HG03108 (cell line): ENCODE data around the gene KCNJ12.

ENCODE experiments used
- ATAC-seq: cut with Tn5 transposase; IDR thresholded peaks from one replicate; pipeline ENCODE4 v1.9.1; 2021; ENCODE audit warnings: moderate library complexity; ENCODE audit not compliant: unreplicated experiment

The KCNJ12 gene

DNA sequence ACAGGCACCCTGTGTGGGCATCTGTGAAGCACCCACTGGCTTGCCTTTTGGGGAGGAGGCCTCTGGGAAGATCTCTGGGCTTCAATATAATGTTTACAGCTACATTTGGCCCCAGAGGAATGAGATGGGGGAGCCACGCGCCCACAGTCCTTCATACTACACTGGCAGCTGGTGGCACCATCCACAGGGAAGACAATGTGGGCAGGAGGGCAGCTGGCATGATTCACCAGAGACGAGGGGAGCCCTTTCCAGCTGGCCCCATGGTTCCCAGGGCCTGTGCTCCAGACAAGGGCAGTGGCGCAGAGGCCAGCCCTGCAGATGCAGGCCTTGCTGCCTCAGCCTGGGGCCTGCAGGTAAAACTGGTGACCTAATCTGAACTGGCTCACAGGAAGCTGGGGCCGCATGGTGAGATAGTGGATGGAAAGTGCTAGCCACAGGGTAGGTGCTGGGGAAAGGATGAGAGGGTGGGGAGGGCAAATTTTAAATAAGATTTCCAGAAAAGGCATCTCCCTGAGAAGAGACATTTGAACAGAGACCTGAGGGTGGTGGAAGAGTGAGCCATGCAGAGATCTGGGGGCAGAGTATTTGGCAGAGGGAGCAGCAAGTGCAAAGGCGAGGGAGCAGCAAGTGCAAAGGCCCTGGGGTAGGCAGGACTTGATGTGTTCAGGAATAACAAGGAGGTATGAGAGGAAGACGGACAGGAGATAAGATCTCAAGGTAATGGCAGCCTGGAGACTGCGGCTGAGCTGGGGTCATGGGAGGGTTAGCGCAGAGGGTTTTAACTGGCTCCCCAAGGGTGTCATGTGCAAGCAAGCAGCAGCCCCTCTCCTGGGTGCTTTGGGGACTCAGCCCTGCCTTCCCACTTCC lies 12.1 kb upstream of the KCNJ12 start:
- no peak for ATAC-seq

DNA sequence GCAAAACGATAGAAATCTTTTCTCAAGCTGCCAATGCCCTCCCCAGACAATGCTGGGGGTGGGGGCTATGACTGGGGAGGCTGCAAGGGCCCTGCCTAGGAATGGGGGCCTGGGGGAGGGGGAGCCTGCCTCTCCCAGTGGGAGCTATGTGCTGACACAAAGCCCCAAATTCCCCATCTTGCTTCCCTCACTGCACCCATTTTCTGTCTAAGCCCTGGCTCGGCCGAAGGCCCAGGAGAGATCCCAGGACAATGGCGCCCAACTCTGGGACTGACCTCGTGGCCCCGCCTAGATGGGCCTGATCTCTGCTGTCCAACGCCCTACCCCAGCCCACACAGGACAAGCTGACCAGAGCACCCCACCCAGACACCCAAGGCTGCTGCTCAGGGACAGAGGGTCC lies 11.1 kb upstream of the KCNJ12 start:
- ATAC-seq: no peak

DNA sequence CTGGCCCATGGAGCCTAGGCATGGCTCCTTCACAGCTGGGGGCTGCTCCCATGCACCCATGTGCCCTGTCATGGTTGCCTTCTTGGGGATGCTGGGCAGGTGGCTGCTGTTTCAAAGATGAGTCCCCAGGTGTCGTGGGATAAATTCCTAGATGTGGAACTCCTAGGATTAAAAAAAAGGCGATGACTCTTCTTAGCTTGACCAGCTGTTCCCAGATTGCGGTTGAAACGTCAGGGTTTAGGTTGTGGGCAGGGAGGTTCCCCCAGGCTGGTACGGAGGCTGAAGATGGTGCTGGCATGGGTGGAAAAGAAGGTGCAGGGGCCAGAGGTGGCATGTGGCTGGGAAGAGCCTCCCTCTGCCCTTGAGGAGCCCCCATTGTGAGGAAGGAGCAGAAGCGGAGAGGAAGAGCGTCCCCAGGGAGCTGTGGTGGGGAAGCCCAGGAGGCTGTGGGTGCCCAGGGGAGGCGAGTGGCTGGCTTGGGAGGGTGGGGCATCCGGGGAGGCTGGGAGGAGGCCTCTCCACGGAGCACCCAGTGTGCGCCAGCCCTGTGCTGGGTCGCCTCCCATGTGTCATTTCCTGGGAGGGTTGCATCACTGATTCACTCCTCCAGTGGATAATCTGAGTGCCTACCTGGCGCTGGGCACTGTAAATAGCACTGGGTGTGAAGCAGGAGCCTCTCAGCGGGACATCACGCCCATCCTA lies 7.5 kb upstream of the KCNJ12 start:
- no peak for ATAC-seq

DNA sequence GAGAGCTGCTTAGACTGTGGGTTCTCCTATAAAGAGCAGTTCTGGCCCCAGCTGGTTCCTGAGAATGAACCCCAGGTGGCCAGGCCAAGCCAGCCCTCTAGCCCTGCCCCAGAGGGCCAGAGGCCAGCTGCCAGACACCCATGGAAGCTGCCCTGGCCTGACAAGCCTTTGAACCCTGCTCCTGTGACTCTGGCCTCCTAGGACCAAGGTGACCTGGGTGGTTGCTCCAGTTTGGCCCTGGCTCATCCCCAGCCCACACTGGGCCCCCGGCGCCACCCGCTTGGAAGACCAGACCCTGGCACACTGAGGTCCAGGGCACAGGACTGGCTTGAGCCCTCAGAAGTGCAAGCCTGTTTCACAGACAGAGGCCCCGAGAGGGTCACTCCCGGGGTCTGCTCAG lies 6.8 kb upstream of the KCNJ12 start:
- ATAC-seq: no peak

DNA sequence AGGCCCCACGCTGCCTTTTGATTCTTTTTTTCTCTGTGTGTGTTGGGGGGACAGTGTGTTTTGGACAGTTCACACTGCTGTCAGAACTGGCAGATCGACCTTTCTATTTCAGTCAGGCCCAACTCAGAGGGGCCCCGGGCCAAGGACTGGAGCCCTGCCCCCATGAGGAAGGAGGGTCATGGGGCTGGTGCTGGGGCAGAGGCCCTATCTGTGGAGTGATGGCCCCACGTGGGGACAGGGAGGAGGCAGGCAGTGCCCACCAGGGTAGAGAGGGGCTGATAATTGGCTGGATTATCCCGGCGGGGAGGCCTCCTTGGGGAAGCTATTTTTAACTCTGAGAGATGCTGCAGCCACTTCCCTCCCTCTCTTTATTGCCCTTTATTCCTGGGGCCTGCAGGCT lies 5.7 kb upstream of the KCNJ12 start:
- no peak for ATAC-seq

DNA sequence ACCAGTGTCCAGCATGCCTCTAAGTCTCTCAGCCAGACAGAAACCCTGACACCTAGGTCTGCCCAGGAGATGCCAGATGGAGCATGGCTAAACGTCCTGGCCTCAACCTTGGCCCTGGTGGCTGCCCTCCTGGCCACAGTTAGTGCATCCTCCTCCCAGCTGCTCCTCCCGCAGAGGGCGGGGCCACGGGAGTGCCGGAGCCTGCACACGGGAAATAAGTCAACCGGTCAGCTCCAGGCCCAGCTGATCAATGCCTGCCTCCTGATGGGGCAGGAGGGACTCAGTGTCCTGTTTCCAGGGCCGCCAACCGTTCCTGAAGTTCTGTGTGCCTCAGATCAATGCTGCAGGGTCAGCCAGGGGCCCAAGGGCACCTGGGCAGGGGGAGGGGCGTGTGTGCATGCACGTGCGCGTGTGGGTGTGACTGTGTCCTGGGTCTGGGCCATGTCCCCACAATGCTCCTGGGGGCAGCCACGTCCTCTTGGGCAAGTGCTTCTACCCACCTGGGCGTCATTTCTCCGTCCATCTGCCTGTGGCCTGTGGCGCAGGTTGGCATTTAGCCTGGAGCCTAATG lies 4.6 kb upstream of the KCNJ12 start:
- no peak for ATAC-seq

DNA sequence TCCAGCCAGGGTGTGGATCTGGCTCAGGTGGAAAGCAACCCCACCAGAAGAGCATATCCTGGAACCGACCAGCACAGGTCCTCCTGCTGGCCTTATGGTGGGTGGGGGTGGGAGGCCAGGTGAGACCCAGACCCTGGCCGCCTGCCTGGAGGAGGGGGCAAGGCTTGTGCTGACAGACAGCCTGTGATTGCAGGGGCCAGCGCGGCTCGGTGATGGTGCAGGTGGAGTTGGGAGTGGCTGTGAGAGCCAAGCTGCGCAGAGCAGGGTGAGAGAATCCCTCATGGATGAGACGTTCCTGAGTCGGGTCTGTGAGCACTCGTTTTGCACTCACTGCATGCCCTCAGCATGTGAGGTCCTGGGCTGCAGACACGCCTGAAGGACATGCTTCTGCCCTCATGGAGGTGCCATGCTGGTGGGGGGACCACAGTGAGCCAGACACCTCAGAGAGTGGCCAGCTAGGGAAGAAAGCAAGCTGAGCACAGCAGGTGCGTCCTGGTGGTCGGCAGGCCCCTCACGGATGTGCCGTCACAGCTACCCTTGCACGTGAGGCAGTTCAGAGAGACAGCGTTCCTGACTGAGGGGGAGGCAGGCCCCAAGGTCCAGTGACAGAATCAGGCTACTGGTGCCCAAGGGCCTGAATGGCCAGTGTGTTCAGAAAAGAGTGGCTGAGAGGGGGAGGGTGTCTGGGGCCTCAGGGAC lies 3.8 kb upstream of the KCNJ12 start:
- no peak for ATAC-seq

DNA sequence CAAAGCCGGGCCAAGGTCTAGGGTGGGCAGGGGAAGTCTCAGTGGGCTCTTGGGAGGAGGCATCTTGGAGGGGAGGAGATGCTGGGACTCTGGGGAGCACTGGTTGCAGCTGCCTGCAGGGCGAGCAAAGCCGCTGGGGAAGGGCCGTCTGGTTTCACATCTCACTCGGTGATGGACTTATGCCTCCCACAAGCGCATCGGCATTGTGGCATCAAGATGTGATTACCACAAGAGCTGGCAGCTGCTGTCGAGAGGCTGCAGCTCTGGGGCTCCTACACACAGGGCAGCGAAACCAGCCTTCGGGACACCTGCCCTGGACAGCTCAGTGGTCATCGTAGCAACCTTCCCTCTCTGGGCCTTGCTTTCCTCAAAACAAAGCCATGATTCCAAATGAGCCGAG lies 3.1 kb upstream of the KCNJ12 start:
- ATAC-seq: no peak

DNA sequence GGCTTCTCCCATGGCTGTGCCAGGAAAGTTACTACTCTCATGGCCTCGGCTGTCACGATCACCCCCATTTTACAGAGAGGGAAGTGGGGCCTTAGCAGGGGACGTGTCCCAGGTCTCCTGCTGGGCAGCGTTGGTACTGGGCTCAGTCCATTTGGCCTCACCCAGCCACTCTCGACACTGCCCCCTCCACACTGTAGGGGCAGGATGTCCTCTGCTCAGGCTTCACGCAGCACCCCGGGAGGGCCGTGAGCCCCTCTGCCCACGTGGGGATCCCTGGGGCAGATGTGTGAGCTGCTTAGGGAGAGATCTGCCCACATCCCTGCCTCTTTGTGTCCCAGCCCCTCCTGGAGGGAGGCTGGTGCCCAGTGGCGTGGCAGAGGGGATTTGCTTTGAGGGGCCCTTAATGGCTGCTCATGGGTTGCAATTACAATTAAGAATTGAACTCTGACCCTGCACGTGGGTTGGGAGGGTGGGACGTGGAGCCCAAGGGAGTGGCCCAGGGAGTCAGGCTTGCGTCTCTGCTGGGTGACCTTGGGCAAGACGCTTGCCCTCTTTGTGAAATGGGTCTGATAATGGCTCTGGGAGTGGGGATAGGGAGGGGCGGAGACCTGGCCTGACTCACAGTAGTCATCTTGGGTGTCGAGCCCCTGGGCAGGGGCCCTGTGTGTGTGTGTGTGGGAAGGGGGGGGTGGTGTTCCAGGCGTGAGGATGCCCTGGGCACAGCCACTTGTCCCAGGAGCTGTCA lies 2.3 kb upstream of the KCNJ12 start:
- no peak for ATAC-seq

DNA sequence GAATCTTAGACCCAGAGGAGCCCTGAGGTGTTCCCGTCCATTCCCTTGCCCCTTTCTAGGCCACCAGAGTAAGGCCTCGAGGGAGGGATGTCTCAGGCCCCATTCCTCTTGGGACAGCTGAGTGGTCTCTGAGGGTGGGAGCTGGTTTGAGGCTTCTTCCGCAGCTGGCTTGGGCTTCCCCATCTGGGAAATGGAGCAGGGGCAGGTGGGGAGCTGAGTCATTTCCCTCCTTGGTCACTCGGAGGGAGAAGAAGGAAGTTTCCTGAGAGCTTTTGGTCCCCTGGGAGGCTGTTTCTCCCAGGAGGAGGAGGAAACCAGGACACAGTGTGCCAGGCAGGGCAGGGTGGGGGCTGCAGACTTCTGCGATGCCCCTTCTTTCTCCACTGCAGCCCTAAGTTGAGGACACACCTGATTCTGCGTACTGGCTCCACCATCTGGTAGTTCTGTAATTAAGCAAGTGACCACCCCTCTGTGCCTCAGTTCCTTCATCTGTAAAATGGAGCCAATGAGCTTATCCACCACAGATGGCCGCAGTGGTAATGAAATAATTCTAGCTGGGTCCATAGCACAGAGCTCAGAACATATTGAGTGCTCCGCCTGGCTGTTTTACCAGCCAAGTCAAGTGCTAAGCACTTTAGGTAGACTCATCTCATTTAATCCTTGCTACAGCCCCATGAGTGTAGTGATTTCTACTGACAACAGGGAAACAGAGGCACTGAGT lies 1.6 kb upstream of the KCNJ12 start:
- ATAC-seq: no peak

DNA sequence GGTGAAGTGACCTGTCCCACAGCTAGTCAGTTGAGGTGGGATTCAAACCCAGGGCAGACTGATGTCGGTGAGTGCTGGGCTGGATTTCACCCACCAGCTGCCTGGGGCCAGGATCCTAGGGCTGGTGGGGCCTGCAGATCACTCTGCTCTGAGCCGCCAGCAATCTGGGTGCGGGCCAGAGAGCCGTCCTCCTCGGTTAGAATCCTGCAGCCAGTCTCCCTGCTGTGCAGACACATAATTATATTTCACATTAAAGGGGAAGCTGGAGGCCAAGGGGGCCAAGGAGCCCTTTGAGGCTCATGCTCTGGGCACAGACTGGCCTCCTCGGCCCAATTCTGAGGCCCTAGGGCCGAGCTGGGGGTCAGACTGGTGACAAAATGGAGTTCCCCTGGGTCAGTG lies 996 bp upstream of the KCNJ12 start:
- no peak for ATAC-seq

DNA sequence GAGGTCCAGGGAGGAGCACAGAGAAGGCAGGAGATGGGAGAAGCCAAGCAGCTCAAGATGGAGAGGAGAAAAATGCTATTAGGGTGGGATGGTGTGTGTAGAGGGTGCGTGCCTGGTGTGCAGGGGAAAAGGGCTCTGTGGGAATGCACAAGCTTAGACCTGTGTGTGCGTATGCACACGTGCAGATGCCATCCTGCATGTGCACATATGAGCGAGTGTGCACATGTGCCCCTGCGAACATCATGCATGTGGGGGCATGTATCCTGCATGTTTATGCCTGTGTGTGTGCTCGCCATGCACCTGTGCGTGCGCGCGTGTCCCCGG lies 438 bp upstream of the KCNJ12 start:
- no peak for ATAC-seq

DNA sequence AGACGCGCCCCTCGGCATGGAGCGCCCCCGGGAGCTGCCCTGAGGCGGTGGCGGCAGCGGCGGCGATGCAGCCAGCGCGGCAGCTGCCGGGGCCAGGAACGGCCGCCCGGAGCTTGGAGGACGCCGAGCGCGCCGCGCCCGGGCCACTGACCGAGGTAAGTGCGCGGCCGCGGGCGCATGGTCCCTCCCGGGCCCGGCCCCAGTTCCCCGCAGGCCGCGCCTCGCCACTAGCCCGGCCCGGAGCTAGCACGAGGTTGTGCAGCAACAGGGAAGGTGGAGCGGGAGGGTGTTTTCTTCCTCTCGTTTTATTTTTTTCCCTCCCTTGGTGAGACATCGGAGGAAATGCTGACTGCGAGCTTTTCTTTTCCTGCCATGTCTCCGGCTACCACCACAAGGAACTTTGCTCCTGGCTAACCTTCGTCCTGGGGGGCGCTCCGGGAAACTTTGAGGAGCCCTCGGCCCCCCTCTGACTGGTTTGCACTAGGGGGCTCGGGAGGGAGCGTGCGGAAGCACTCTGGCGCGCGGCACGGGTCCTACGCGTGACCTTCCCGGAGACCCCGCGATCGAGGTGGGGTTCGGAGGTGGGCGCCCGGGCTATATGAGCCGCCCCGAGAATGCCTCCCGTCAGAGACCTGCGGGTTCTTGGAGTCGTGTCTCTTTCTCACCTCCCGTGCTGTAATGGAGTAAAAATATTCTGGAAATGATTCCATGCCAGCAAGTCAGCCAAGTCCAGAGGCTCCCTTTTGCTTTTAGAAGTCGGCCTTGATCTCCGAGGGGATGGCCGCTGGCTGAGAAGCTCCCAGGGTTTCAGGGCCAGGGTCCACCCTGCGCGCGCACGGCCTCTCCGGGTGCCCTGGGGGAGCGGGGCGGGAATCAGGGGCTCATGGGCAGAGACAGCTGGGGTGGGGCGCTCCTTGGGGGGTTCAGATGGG lies 868 bp downstream of the KCNJ12 start:
- no peak for ATAC-seq

DNA sequence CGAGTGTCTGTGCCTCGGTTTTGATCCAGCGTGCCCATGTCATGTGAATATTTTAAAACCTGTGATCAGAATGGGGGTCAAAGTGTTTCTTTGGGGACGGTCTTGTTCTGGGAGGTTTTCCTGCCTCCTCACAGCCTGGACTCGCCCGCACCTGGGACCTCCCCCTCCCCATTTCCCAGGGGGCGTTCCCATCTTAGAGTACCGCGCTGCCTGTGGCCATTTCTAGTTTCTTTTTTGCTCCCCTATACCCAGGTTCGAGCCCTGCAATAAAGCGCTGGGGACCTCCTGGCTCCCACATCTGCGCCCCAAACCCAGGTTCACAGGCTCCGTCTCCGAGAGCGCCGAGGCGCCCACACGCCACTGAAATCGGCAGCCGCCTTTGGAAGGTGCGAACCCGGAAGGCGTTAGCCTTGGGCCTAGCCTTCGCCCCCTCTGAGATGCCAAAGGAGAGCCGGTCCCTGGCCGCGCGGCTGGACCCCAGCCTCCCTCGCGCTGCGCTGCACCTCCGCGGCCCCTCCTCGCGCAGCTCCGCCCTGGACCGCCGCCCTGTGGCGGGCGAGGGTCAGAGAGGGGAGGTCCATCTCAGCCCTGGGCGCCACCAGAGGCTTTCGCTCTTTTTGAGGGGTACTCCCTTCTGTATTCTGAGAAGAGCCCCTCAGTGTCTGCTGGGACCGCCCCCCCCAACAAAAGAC lies 1.7 kb downstream of the KCNJ12 start:
- ATAC-seq: no peak

DNA sequence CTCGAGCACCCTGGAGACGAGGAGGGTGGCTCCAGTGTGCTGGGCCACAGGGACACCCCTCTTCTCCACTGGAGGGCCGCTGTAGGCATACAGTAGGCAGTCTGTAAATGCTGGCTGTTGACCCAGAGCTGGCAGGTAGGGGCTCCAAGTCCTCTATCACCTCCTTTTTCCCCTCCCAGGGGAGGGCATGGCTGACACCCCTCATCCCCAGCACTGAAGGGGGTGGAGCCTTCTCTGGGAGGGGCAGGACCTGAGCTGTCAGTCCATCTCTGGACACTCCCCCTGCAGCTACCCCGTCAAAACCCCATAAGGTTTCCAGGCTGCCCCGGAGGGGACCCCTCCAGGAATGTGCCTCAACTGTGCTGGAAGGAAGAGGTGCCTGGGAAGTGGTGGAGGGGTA lies 2.4 kb downstream of the KCNJ12 start:
- no peak for ATAC-seq

DNA sequence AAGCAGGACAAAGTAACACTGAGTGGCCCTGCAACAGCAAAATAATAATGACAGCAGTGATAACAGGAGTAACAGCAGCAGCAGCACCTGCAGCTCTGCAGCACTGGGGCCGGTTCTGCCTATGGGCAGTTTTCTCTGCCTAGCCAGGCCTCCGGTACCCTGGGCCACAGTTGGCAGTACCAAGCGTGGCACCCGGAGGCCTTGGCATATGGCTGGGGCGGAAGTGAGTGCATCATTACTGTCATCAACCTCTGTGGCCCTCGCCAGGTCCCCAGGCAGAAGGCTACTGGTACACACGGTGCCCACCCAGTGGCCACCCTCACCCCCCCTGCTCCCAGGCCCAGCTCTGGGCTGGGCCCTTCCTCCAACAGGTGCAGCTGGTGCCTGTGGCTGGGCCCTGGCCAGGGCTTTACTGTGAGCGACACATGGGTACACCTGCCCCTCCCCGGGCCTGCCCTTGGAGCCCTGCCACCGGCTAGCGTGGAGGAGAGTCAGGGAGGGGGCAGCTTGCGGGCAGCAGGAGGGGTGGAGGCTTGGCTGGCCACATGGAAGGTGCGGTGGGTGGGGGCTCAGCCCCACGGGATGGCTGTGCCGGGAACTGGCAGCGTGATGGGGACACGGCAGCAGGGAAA lies 3.0 kb downstream of the KCNJ12 start:
- ATAC-seq: no peak

DNA sequence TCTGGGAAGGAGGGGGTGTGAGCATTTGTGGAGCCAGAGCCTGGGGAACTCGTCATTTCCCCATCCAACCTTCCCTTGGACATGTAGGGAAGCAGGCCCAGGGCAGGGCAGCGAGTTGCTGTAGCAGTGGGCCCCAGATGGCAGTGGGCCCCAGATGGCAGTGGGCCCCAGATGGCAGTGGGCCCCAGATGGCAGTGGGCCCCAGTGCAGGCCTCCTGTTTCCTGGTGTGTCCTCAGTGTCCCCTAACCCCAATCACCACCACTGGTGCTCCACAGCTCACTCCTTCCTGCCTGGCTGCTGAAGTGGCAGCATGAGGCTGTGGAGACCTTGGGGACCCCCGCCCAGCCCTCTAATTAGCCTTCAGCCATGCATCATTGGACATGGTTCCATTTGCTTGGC lies 4.5 kb downstream of the KCNJ12 start:
- ATAC-seq: no peak

DNA sequence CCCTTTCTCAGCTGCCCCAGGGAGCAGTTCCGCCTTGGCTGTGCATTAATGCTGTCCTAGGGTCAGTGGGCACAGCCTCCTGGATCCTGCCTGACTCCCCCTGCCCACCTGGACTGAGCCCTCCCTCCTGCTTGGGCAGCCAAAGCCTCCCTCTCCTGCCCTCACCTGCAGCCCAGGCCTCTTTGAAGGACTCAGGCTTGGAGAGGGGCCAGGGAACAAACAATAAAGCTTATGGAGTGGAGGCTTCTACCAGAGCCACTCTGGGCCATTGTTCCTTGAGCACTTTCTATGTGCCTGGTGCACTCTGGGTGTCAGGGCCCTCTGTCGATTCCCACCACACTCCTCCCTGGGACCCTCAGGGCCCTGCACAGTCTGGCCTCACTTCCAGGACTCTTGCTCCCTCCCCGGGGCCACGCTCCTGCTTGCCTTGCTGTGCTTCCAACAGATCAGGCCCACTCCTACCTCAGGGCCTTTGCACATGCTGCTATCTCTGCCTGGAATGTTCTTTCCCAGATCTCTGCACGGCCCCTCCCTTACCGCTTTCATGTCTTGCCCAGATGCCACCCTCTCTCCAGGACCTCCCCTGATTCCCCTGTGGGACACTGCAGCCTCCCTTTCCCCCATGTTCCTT lies 5.0 kb downstream of the KCNJ12 start:
- no peak for ATAC-seq
